ENCODE measurements around the gene ST8SIA4. TPM values are rescaled to one million over a fixed set of nuclear protein-coding genes. Genes with fewer than 3 reads are reported as not detected.

ST8SIA4 gene
- total and polyA plus RNA-seq, 10 of the 15 experiments (the other 5 are each of a cell fraction or from before 2014, with no cell fraction given) = 4.4 to 30.9 (median 19.5) TPM

DNA sequence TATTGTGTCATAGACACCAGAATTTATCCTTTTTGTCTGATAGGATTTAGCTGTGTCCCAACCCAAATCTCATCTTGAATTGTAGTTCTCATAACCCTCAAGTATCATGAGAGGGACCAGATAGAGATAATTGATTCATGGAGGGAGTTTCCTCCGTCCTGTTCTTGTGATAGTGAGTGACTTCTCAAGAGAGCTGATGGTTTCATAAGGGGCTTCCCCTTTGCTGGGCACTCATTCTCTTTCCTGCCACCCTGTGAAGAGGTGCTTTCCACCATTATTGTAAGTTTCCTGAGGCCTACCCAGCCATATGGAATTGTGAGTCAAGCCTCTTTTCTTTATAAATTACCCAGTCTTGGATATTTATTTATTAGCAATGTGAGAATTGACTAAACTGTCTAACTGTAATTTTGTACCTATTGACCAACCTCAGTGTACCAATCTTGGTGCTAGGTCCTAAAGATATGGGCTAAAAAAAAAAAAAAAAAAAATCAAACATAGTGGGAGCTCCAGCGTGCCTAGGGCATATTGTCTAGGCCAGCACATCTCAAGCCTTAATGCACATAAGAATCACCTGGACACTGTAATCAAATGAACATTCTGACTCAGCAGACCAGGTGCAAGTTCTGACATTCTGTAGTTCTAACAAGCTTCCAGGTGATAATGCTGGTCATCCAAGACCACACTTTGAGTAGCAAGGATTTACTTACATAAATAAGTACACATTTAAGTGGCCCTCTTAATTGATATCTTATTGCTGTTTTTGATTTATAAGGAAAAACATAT is 30.5 kb downstream of the ST8SIA4 start:
- TF ChIP-seq TCF12 (IDR thresholded peaks at IDR 0.05; ENCODE audit: low read depth, low read length) (0 out of 2 replicates have a peak, but pooled peaks have one; percentile 29), CREM (IDR thresholded peaks at IDR 0.05; ENCODE audit: low read depth) (no peak), NR2C2 (IDR thresholded peaks at IDR 0.05; ENCODE audit: borderline replicate concordance, control insufficient read depth, insufficient read length, low read depth) (no peak), EZH2 (IDR thresholded peaks at IDR 0.05; ENCODE audit: borderline replicate concordance, control insufficient read depth, low read depth, low read length) (no peak), STAT3 (IDR thresholded peaks at IDR 0.05; ENCODE audit: low read depth, low read length) (no peak)
- TF ChIP-seq, protein P1, sequence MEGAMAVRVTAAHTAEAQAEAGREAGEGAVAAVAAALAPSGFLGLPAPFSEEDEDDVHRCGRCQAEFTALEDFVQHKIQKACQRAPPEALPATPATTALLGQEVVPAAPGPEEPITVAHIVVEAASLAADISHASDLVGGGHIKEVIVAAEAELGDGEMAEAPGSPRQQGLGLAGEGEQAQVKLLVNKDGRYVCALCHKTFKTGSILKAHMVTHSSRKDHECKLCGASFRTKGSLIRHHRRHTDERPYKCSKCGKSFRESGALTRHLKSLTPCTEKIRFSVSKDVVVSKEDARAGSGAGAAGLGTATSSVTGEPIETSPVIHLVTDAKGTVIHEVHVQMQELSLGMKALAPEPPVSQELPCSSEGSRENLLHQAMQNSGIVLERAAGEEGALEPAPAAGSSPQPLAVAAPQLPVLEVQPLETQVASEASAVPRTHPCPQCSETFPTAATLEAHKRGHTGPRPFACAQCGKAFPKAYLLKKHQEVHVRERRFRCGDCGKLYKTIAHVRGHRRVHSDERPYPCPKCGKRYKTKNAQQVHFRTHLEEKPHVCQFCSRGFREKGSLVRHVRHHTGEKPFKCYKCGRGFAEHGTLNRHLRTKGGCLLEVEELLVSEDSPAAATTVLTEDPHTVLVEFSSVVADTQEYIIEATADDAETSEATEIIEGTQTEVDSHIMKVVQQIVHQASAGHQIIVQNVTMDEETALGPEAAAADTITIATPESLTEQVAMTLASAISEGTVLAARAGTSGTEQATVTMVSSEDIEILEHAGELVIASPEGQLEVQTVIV (IDR thresholded peaks at IDR 0.05; ENCODE audit: borderline replicate concordance, partially characterized antibody) = no peak
- TF ChIP-seq, protein P2, sequence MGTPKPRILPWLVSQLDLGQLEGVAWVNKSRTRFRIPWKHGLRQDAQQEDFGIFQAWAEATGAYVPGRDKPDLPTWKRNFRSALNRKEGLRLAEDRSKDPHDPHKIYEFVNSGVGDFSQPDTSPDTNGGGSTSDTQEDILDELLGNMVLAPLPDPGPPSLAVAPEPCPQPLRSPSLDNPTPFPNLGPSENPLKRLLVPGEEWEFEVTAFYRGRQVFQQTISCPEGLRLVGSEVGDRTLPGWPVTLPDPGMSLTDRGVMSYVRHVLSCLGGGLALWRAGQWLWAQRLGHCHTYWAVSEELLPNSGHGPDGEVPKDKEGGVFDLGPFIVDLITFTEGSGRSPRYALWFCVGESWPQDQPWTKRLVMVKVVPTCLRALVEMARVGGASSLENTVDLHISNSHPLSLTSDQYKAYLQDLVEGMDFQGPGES (IDR thresholded peaks at IDR 0.05) = no peak
- TF ChIP-seq, protein P3, sequence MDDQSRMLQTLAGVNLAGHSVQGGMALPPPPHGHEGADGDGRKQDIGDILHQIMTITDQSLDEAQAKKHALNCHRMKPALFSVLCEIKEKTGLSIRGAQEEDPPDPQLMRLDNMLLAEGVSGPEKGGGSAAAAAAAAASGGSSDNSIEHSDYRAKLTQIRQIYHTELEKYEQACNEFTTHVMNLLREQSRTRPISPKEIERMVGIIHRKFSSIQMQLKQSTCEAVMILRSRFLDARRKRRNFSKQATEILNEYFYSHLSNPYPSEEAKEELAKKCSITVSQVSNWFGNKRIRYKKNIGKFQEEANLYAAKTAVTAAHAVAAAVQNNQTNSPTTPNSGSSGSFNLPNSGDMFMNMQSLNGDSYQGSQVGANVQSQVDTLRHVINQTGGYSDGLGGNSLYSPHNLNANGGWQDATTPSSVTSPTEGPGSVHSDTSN (IDR thresholded peaks at IDR 0.05; ENCODE audit: insufficient replicate concordance, low read depth, low read length) = no peak
- TF ChIP-seq, protein P4, sequence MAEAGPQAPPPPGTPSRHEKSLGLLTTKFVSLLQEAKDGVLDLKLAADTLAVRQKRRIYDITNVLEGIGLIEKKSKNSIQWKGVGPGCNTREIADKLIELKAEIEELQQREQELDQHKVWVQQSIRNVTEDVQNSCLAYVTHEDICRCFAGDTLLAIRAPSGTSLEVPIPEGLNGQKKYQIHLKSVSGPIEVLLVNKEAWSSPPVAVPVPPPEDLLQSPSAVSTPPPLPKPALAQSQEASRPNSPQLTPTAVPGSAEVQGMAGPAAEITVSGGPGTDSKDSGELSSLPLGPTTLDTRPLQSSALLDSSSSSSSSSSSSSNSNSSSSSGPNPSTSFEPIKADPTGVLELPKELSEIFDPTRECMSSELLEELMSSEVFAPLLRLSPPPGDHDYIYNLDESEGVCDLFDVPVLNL (IDR thresholded peaks at IDR 0.05; ENCODE audit: low read depth, low read length) = no peak
- no peaks in the 10 kb centered on the region for H3K4me1 ChIP-seq (ENCODE audit: control insufficient read depth, insufficient read depth, low read length)
- ATAC-seq (peak; percentile 72), FAIRE-seq (no peak), DNase-seq (ENCODE audit: low read depth, low spot score) (no peak)
- H3K4me2 ChIP-seq (ENCODE audit: control insufficient read depth, insufficient read depth) = no peak overlapping the region
- no peak overlapping the region for H3K4me3 ChIP-seq
- WGBS (ENCODE audit: insufficient coverage, insufficient replicate concordance, low lambda C conversion rate, missing lambda C conversion rate) = 38% methylated on average over 2 of the region's 2 CpGs
- peaks cover 2 to 23% of the 10 kb centered on the region in 2 experiments; a peak in 3 of 4 replicates for H3K36me3 ChIP-seq (ENCODE audit: control insufficient read depth in 2 of 2, insufficient read depth in 2 of 2, low read length in 1 of 2)
- ChIA-PET RAD21 (ENCODE audit: unreplicated experiment) (interaction anchor here (0.8 to 2.5 kb wide), 7 partner anchors 13 to 30 kb away, joined by 3 to 13 read pairs (median 3); no protein-coding TSS in a partner anchor), POLR2A (interaction anchor here (0.5 to 3.3 kb wide), 7 partner anchors 10 to 299 kb away, joined by 3 to 11 read pairs (median 5); no protein-coding TSS in a partner anchor), SMC1A (ENCODE audit: uncharacterized antibody, unreplicated experiment) (interaction anchor here (0.6 to 3.0 kb wide), 15 partner anchors 8 to 82 kb away, joined by 3 to 19 read pairs (median 4); no protein-coding TSS in a partner anchor), CTCF (interaction anchor here (0.6 to 1.5 kb wide), 4 partner anchors 12 to 1634 kb away, joined by 3 to 8 read pairs (median 3); no protein-coding TSS in a partner anchor)
- H3K9ac ChIP-seq (ENCODE audit: control insufficient read depth, insufficient read depth, low read length) = no peak overlapping the region
- intact Hi-C loops (cut with micrococcal nuclease; ENCODE audit: unreplicated experiment) = no loop called here
- peaks cover 21% of the 10 kb centered on the region for H3K9me3 ChIP-seq (replicated peaks; ENCODE audit: control insufficient read depth, insufficient read depth, low read length)
- in situ Hi-C loops (cut with MboI) = no loop called here
- no TSS peak for BruUV-seq (replicated peaks)
- peaks cover 11% of the 10 kb centered on the region for H3K79me2 ChIP-seq (ENCODE audit: control insufficient read depth, insufficient read depth, low read length)
- H4K20me1 ChIP-seq (ENCODE audit: control insufficient read depth, insufficient read depth) = no peaks in the 10 kb centered on the region
- H3K27me3 ChIP-seq (replicated peaks in 1 of 2; ENCODE audit: control insufficient read depth in 2 of 2, insufficient read depth in 2 of 2, low read length in 1 of 2) = no peaks in the 10 kb centered on the region
- H2AFZ ChIP-seq (ENCODE audit: control insufficient read depth, low read depth, low read length) = no peak overlapping the region
- H3K27ac ChIP-seq (ENCODE audit: control insufficient read depth, insufficient read depth) = no peak overlapping the region; the same call in 1 of the 2 replicates

Data from GM12878 (cell line).